Testis (tissue), 2 donors: Measurements from ENCODE around the gene ENTPD1.

ENCODE experiments used
- CTCF ChIP-seq, 3 experiments: fragments of 450-650 bp in 2 of 3; fragments of 200-600 bp in 1 of 3; sonication (generic) in 1 of 3; IDR thresholded peaks; one replicate each; pipeline ENCODE4 v1.5.1; 2016 to 2019; ENCODE audit warnings: antibody characterized with exemption in 3 of 3, mild to moderate bottlenecking in 2 of 3, moderate library complexity in 1 of 3
- POLR2A ChIP-seq: fragments of 450-650 bp; IDR thresholded peaks from one replicate; pipeline ENCODE4 v1.6.1; 2017; ENCODE audit warnings: antibody characterized with exemption, mild to moderate bottlenecking, moderate library complexity

- TF ChIP-seq POLR2A (no peak), CTCF (IDR thresholded peaks at IDR 0.05) (no peak)
Observed at GRCh38 chr10:95728526-95728925, 27.4 kb upstream of the ENTPD1 start.
